CD14-positive monocyte (primary cell): Measurements from ENCODE around the gene SH3PXD2A. TPM values are rescaled to one million over a fixed set of nuclear protein-coding genes. Genes with fewer than 3 reads are reported as not detected.
A peak's percentile ranks its signal among the peaks of the same experiment; 100 is the strongest.

Experiments
- DNase-seq, 3 donors: peaks; one replicate each; pipeline ENCODE4 v3.0.0-alpha.2; 2011 to 2022
- H2AFZ ChIP-seq: 2 replicates; pipeline ENCODE4 v1.6.0; 2012; ENCODE audit warnings: mild to moderate bottlenecking, low read depth, low read length, inconsistent platforms; ENCODE audit not compliant: insufficient read depth, poor library complexity, severe bottlenecking
- H3K27ac ChIP-seq, 2 donors: 1 replicate in 1 of 2; 2 replicates in 1 of 2; pipeline ENCODE4 v1.5.1; 2012 to 2013; ENCODE audit warnings: low read length in 2 of 2, control low read depth in 1 of 2, inconsistent platforms in 1 of 2, low read depth in 1 of 2, mild to moderate bottlenecking in 1 of 2
- H3K27me3 ChIP-seq, 2 donors: one replicate each; pipeline versions ENCODE4 v1.6.0 to v1.6.1; 2011 to 2013; ENCODE audit warnings: low read length in 2 of 2; ENCODE audit not compliant: control insufficient read depth in 2 of 2, insufficient read depth in 2 of 2
- H3K36me3 ChIP-seq, 2 donors: replicated peaks in 1 of 2; 1 replicate in 1 of 2; 2 replicates in 1 of 2; pipeline versions ENCODE4 v1.5.1 to v1.6.1; 2012 to 2013; ENCODE audit warnings: low read length in 2 of 2, control low read depth in 1 of 2, inconsistent platforms in 1 of 2, mild to moderate bottlenecking in 1 of 2; ENCODE audit not compliant: insufficient read depth in 2 of 2, control insufficient read depth in 1 of 2
- H3K4me1 ChIP-seq, 2 donors: 1 replicate in 1 of 2; 2 replicates in 1 of 2; pipeline versions ENCODE4 v1.5.1 to v1.6.1; 2012 to 2013; ENCODE audit warnings: low read length in 2 of 2, control low read depth in 1 of 2, inconsistent platforms in 1 of 2, mild to moderate bottlenecking in 1 of 2, moderate library complexity in 1 of 2; ENCODE audit not compliant: insufficient read depth in 2 of 2, control insufficient read depth in 1 of 2
- H3K4me2 ChIP-seq: replicated peaks from 2 replicates; pipeline ENCODE3; 2012; ENCODE audit warnings: low read length, moderate library complexity, mild to moderate bottlenecking; ENCODE audit not compliant: poor library complexity, severe bottlenecking; ENCODE audit errors: extremely low read depth
- H3K4me3 ChIP-seq, 3 experiments: fragments of 200-600 bp in 1 of 3; sonication (generic) in 1 of 3; replicated peaks in 1 of 3; 1 replicate in 2 of 3; 2 replicates in 1 of 3; pipeline ENCODE4 v1.5.1; 2011 to 2013; ENCODE audit warnings: low read length in 3 of 3, mild to moderate bottlenecking in 3 of 3, control low read depth in 2 of 3, low read depth in 2 of 3, inconsistent platforms in 1 of 3, moderate library complexity in 1 of 3
- H3K79me2 ChIP-seq: 2 replicates; pipeline ENCODE4 v1.6.0; 2012; ENCODE audit warnings: mild to moderate bottlenecking, control low read depth, inconsistent platforms, low read length, moderate library complexity; ENCODE audit not compliant: insufficient read depth
- H3K9ac ChIP-seq: 2 replicates; pipeline ENCODE4 v1.6.0; 2017; ENCODE audit warnings: low read length, mild to moderate bottlenecking; ENCODE audit not compliant: insufficient read depth, poor library complexity, severe bottlenecking
- H3K9me3 ChIP-seq, 2 donors: replicated peaks in 1 of 2; 1 replicate in 1 of 2; 2 replicates in 1 of 2; pipeline versions ENCODE4 v1.5.1 to v1.6.1; 2012 to 2013; ENCODE audit warnings: low read length in 2 of 2, control low read depth in 1 of 2; ENCODE audit not compliant: control insufficient read depth in 1 of 2, insufficient read depth in 1 of 2
- H4K20me1 ChIP-seq: 2 replicates; pipeline ENCODE4 v1.6.0; 2012; ENCODE audit warnings: mild to moderate bottlenecking, low read length, control low read depth, moderate library complexity; ENCODE audit not compliant: insufficient read depth
- H3K27ac Mint-ChIP-seq, 7 donors: one replicate each; pipeline ENCODE4 v1.8.0; 2020; ENCODE audit warnings: mild to moderate bottlenecking in 7 of 7, mixed read lengths in 7 of 7, moderate library complexity in 6 of 7, inconsistent platforms in 2 of 7
- H3K27me3 Mint-ChIP-seq, 3 donors: one replicate each; pipeline ENCODE4 v1.8.0; 2021 to 2022; ENCODE audit warnings: low read depth in 3 of 3, mild to moderate bottlenecking in 3 of 3, mixed read lengths in 3 of 3, moderate library complexity in 3 of 3, inconsistent platforms in 1 of 3
- H3K36me3 Mint-ChIP-seq, 2 donors: one replicate each; pipeline ENCODE4 v1.8.0; 2020; ENCODE audit warnings: mixed read lengths in 2 of 2, inconsistent platforms in 1 of 2, mild to moderate bottlenecking in 1 of 2
- H3K4me1 Mint-ChIP-seq: one replicate; pipeline ENCODE4 v1.8.0; 2020; ENCODE audit warnings: mild to moderate bottlenecking, mixed read lengths
- H3K4me3 Mint-ChIP-seq, 2 donors: one replicate each; pipeline ENCODE4 v1.8.0; 2020; ENCODE audit warnings: mild to moderate bottlenecking in 2 of 2, mixed read lengths in 2 of 2, moderate library complexity in 1 of 2
- H3K9me3 Mint-ChIP-seq, 7 donors: one replicate each; pipeline ENCODE4 v1.8.0; 2020 to 2022; ENCODE audit warnings: mixed read lengths in 7 of 7, mild to moderate bottlenecking in 6 of 7, moderate library complexity in 6 of 7, inconsistent platforms in 2 of 7
- WGBS: methylation state at CpG from one replicate; pipeline ENCODE4 v1.1.5; 2013; ENCODE audit warnings: missing lambda C conversion rate; ENCODE audit not compliant: insufficient coverage; 5-methylcytosine and 5-hydroxymethylcytosine counted together
- intact Hi-C, 2 donors: fragments of 100-400 bp; cut with micrococcal nuclease; formaldehyde crosslinking; loops; one replicate each; pipeline versions ENCODE4 v1.15.0 to v1.15.1; 2023
- polyA plus RNA-seq, 3 donors: library from polyadenylated mRNA; depleted of rRNA in 1 of 3; unstranded in 2 of 3; stranded (reverse) in 1 of 3; fragments of 300-500 nt in 2 of 3; fragments of >200 nt in 1 of 3; fragmentation: Illumina TruSeq in 2 of 3; gene quantifications; 1 replicate in 2 of 3; 2 replicates in 1 of 3; pipeline ENCODE4 v1.2.3, GENCODE V29; 2012 to 2021
- TF ChIP-seq, protein P1 (sequence below): fragments of 200-600 bp; IDR thresholded peaks from one replicate; pipeline ENCODE4 v1.8.0; 2022; ENCODE audit warnings: antibody characterized with exemption, mild to moderate bottlenecking

SH3PXD2A gene
- polyA plus RNA-seq, 3 donors, result 0.01 to 0.76 (median 0.05) TPM

DNA sequence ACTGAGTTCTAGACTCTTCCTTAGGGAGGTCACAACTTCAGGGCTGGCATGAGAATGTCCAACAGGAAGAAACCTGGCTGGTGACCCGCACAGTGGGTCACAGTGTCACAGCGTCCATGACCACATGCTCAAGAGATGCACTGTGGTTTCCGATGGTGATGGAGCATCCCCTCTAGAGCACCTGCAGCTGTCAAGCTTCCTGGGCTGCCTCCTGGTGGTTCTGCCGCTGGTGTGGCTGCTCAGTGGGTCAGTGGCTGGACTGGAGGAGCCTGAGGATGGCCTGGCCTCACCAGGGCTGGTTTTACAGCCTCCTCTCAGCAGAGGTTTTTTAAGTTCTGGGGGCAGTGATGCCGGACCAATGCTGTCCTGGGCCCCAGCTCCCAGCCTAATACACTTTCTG lies 149.3 kb downstream of the SH3PXD2A start:
- intact Hi-C loops, result no loop called here
- H2AFZ ChIP-seq, result no peak overlapping the region
- no peak for DNase-seq
- Mint-ChIP-seq H3K36me3 (no peaks in the 10 kb centered on the region), H3K4me3 (no peak overlapping the region), H3K27ac (no peak overlapping the region), H3K9me3 (no peaks in the 10 kb centered on the region), H3K4me1 (no peaks in the 10 kb centered on the region), H3K27me3 (peaks cover 1 to 8% (median 5%) of the 10 kb centered on the region in 3 donors)
- no peaks in the 10 kb centered on the region for H3K79me2 ChIP-seq
- no peaks in the 10 kb centered on the region for H3K9me3 ChIP-seq
- H3K4me1 ChIP-seq, result no peaks in the 10 kb centered on the region
- H3K4me3 ChIP-seq, result no peak overlapping the region
- TF ChIP-seq, protein P1, sequence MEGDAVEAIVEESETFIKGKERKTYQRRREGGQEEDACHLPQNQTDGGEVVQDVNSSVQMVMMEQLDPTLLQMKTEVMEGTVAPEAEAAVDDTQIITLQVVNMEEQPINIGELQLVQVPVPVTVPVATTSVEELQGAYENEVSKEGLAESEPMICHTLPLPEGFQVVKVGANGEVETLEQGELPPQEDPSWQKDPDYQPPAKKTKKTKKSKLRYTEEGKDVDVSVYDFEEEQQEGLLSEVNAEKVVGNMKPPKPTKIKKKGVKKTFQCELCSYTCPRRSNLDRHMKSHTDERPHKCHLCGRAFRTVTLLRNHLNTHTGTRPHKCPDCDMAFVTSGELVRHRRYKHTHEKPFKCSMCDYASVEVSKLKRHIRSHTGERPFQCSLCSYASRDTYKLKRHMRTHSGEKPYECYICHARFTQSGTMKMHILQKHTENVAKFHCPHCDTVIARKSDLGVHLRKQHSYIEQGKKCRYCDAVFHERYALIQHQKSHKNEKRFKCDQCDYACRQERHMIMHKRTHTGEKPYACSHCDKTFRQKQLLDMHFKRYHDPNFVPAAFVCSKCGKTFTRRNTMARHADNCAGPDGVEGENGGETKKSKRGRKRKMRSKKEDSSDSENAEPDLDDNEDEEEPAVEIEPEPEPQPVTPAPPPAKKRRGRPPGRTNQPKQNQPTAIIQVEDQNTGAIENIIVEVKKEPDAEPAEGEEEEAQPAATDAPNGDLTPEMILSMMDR, result no peak
- H3K27me3 ChIP-seq, result no peaks in the 10 kb centered on the region
- no peak overlapping the region for H3K9ac ChIP-seq
- no peak overlapping the region for H3K4me2 ChIP-seq
- H4K20me1 ChIP-seq, result no peaks in the 10 kb centered on the region
- no peak overlapping the region for H3K27ac ChIP-seq
- 94% methylated on average over 4 of the region's 5 CpGs for WGBS
- no peaks in the 10 kb centered on the region for H3K36me3 ChIP-seq

DNA sequence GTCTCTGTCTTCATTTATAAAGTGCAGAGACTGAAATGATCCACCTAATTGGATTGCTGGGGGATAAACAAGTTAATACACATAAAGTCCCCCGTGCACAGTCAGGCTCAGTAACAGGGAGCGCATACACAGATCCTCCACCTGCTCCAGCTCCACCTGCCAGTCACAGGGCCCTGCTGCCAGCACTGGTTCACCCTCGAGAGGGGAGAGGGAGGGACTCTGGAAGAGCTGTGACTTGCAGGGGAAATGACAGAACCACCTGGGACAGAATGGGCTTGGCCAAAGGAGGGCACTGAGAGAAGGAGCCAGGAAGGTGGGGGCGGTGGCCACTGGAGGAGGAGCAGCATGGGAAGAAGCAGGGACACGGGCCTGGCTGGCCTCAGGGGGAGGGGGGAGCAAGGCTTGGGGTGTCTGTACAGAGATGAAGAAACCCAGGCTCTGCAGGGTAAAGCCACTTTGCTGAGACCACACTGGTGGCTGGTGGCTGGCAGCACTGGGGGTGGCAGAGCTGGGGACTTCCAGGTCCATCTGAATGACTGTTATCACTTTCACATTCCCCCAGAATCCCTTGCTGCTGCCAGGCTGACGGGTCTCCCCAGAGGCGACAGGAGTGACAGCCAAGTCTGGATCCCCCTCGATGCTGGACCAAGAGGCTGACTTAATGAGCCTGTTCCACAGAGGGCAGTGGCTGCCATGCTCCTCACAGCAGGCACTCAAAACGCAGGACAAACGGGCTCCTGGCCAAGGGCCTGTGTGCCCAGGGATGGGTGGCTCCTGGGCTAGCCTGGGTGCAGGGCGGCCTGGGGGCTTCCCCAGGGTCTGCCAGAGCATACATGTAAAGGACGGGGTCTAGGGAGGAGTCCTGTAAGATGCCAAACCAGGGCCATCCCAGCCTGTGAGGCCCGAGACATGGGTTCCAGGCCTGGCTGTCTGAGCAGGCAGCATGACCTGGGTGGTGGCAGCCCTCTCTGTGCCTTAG lies 151.1 kb downstream of the SH3PXD2A start:
- no peaks in the 10 kb centered on the region for H3K27me3 ChIP-seq
- no peaks in the 10 kb centered on the region for H3K36me3 Mint-ChIP-seq
- H3K4me3 ChIP-seq, result no peak overlapping the region
- no peaks in the 10 kb centered on the region for H3K4me1 ChIP-seq
- H3K4me3 Mint-ChIP-seq, result no peak overlapping the region
- H3K79me2 ChIP-seq, result no peaks in the 10 kb centered on the region
- H3K9me3 ChIP-seq, result no peaks in the 10 kb centered on the region
- peaks cover 1 to 5% (median 2%) of the 10 kb centered on the region in 3 donors for H3K27me3 Mint-ChIP-seq
- peak overlapping the region in 1 of 7 donors; percentile 50 for H3K27ac Mint-ChIP-seq
- intact Hi-C loops, result no loop called here
- peaks cover 0 to 1% (median 0%) of the 10 kb centered on the region in 7 donors for H3K9me3 Mint-ChIP-seq
- H3K27ac ChIP-seq, result no peak overlapping the region
- H3K9ac ChIP-seq, result no peak overlapping the region
- H3K4me1 Mint-ChIP-seq, result no peaks in the 10 kb centered on the region
- DNase-seq, result no peak
- no peaks in the 10 kb centered on the region for H3K36me3 ChIP-seq
- WGBS, result 74% methylated on average over 11 of the region's 13 CpGs
- no peak overlapping the region for H3K4me2 ChIP-seq
- no peak overlapping the region for H2AFZ ChIP-seq
- no peaks in the 10 kb centered on the region for H4K20me1 ChIP-seq
- TF ChIP-seq, protein P1, result no peak
